GM12891 (cell line): ENCODE results near the gene LPCAT3.

Experiments
- PAX5 ChIP-seq: IDR thresholded peaks from 2 replicates; pipeline ENCODE4 v1.6.1; 2011; ENCODE audit warnings: low read length, moderate library complexity, mild to moderate bottlenecking; ENCODE audit not compliant: insufficient read depth, severe bottlenecking
- POLR2A ChIP-seq: IDR thresholded peaks from 2 replicates; pipeline ENCODE4 v1.6.1; 2011; ENCODE audit warnings: low read depth, low read length, control low read depth
- TAF1 ChIP-seq: IDR thresholded peaks from 2 replicates; pipeline ENCODE4 v1.6.1; 2011; ENCODE audit warnings: low read depth, low read length, control low read depth

DNA sequence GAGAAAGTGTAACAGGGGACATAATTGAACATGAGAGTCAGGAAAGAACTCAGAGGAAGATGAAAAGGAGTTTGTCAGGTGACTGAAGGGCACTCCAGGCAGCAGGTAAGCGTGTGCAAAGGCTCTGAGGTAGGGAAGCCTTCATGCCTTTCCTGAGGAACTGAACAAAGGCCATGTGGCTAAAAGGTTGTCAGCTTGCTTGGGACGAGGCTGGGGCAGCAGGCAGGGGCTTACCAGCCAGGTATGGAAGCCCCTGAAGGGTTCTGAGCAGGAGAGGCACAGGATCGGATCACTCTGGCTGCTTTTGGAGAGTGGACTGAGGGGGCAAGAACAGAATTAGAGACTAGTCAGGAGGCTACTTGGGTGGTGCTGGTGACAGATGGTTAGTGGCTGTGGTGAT, 5.2 kb downstream of the LPCAT3 start:
- no peak for TF ChIP-seq TAF1
- no peak for TF ChIP-seq POLR2A
- TF ChIP-seq PAX5, result no peak
